IMR-90 (cell line): ENCODE data around the gene TMEM131L. TPM values are rescaled to one million over a fixed set of nuclear protein-coding genes. Genes with fewer than 3 reads are reported as not detected.

Source experiments
- ATAC-seq: fragments of 200-7000 bp; cut with Tn5 transposase; 2 replicates; pipeline ENCODE4 v1.9.1; 2020; ENCODE audit warnings: low read depth, mild to moderate bottlenecking, moderate library complexity
- BruUV-seq: library from RNA; stranded (reverse); fragments of 400-500 nt; replicated peaks from 2 replicates; lab custom pipeline; 2021; lab: Mats Ljungman, UMichigan
- CTCF ChIA-PET: fragments of 300-600 bp; formaldehyde crosslinking; extraction: SDS; loops from one replicate; lab custom pipeline; 2021; ENCODE audit warnings: antibody characterized with exemption; lab: Yijun Ruan, JAX
- POLR2A ChIA-PET: fragments of 300-600 bp; sonication (Branson Sonifier 250); formaldehyde crosslinking; loops from one replicate; lab custom pipeline; 2022; ENCODE audit warnings: antibody characterized with exemption; ENCODE audit not compliant: unreplicated experiment; lab: Charles Lee
- DNase-seq: peaks from one replicate; pipeline ENCODE4 v3.0.0; 2013
- H2AFZ ChIP-seq: replicated peaks from 2 replicates; pipeline ENCODE3; 2013; ENCODE audit warnings: low read length, mild to moderate bottlenecking; ENCODE audit not compliant: poor library complexity
- H2AK5ac ChIP-seq: 2 replicates; pipeline ENCODE4 v1.6.1; 2013; ENCODE audit warnings: low read depth, low read length, inconsistent platforms
- H2AK9ac ChIP-seq: replicated peaks from 2 replicates; pipeline ENCODE3; 2013; ENCODE audit warnings: mild to moderate bottlenecking, low read depth, low read length, moderate library complexity; ENCODE audit not compliant: poor library complexity
- H2BK120ac ChIP-seq: 2 replicates; pipeline ENCODE4 v1.6.1; 2013; ENCODE audit warnings: low read depth, low read length, inconsistent platforms
- H2BK15ac ChIP-seq: 3 replicates; pipeline ENCODE4 v1.6.1; 2013; ENCODE audit warnings: low read depth, low read length, inconsistent platforms
- H2BK20ac ChIP-seq: 2 replicates; pipeline ENCODE4 v1.6.1; 2013; ENCODE audit warnings: low read depth, mild to moderate bottlenecking, inconsistent platforms, low read length, moderate library complexity
- H2BK5ac ChIP-seq: 2 replicates; pipeline ENCODE4 v1.6.1; 2013; ENCODE audit warnings: mild to moderate bottlenecking, low read depth, low read length, inconsistent platforms; ENCODE audit not compliant: poor library complexity, severe bottlenecking
- H3K14ac ChIP-seq: replicated peaks from 2 replicates; pipeline ENCODE4 v1.6.1; 2013; ENCODE audit warnings: low read depth, low read length, inconsistent platforms
- H3K18ac ChIP-seq: 2 replicates; pipeline ENCODE4 v1.6.1; 2013; ENCODE audit warnings: low read depth, low read length, control low read depth
- H3K23ac ChIP-seq: 2 replicates; pipeline ENCODE4 v1.6.1; 2013; ENCODE audit warnings: low read depth, low read length, inconsistent platforms
- H3K27ac ChIP-seq: 2 replicates; pipeline ENCODE4 v1.5.1; 2013; ENCODE audit warnings: mild to moderate bottlenecking, control low read depth, low read length; ENCODE audit not compliant: insufficient read depth
- H3K27me3 ChIP-seq: 2 replicates; pipeline ENCODE4 v1.6.1; 2013; ENCODE audit warnings: low read length; ENCODE audit not compliant: control insufficient read depth, insufficient read depth
- H3K36me3 ChIP-seq: 2 replicates; pipeline ENCODE4 v1.6.1; 2013; ENCODE audit warnings: low read length, mixed read lengths; ENCODE audit not compliant: control insufficient read depth, insufficient read depth
- H3K4ac ChIP-seq: 2 replicates; pipeline ENCODE4 v1.6.1; 2013; ENCODE audit warnings: low read depth, low read length, inconsistent platforms
- H3K4me1 ChIP-seq: 2 replicates; pipeline ENCODE4 v1.6.1; 2013; ENCODE audit warnings: low read length, mixed read lengths; ENCODE audit not compliant: control insufficient read depth, insufficient read depth
- H3K4me2 ChIP-seq: 2 replicates; pipeline ENCODE4 v1.6.1; 2013; ENCODE audit warnings: low read depth, mild to moderate bottlenecking, control low read depth, low read length, moderate library complexity
- H3K4me3 ChIP-seq: 2 replicates; pipeline ENCODE4 v1.5.1; 2013; ENCODE audit warnings: low read depth, mild to moderate bottlenecking, control low read depth, low read length, moderate library complexity; ENCODE audit not compliant: insufficient read depth
- H3K56ac ChIP-seq: 2 replicates; pipeline ENCODE4 v1.6.1; 2013; ENCODE audit warnings: low read length, inconsistent platforms; ENCODE audit not compliant: insufficient read depth; ENCODE audit errors: extremely low read depth
- H3K79me1 ChIP-seq, 2 experiments: 2 replicates each; pipeline ENCODE4 v1.6.1; 2013; ENCODE audit warnings: low read length in 2 of 2, inconsistent platforms in 1 of 2, low read depth in 1 of 2
- H3K9ac ChIP-seq: 2 replicates; pipeline ENCODE4 v1.6.1; 2013; ENCODE audit warnings: low read depth, low read length, control low read depth
- H3K9me1 ChIP-seq: 2 replicates; pipeline ENCODE4 v1.6.1; 2013; ENCODE audit warnings: low read length, inconsistent platforms; ENCODE audit not compliant: insufficient read depth
- H3K9me3 ChIP-seq: 2 replicates; pipeline ENCODE4 v1.6.1; 2013; ENCODE audit warnings: low read length; ENCODE audit not compliant: control insufficient read depth, insufficient read depth
- H4K20me1 ChIP-seq: 2 replicates; pipeline ENCODE4 v1.6.1; 2013; ENCODE audit warnings: low read length, inconsistent platforms; ENCODE audit not compliant: insufficient read depth
- H4K5ac ChIP-seq: 2 replicates; pipeline ENCODE4 v1.6.1; 2013; ENCODE audit warnings: mild to moderate bottlenecking, low read depth, low read length, control low read depth
- H4K8ac ChIP-seq, 2 experiments: 2 replicates each; pipeline ENCODE4 v1.6.1; 2013; ENCODE audit warnings: low read depth in 2 of 2, low read length in 2 of 2, control low read depth in 1 of 2, inconsistent platforms in 1 of 2
- H4K91ac ChIP-seq: 2 replicates; pipeline ENCODE4 v1.6.1; 2013; ENCODE audit warnings: low read depth, low read length, inconsistent platforms; ENCODE audit not compliant: insufficient read depth
- BHLHE40 ChIP-seq: fragments of 150-350 bp; IDR thresholded peaks from 2 replicates; pipeline ENCODE4 v1.6.1; 2016; ENCODE audit warnings: mild to moderate bottlenecking, low read depth, low read length
- CEBPB ChIP-seq: IDR thresholded peaks from 2 replicates; pipeline ENCODE4 v1.6.1; 2012; ENCODE audit warnings: low read depth, low read length, improper control_type of control experiment
- CHD1 ChIP-seq: IDR thresholded peaks from 2 replicates; pipeline ENCODE4 v1.6.1; 2012; ENCODE audit warnings: low read depth, low read length, improper control_type of control experiment
- MXI1 ChIP-seq: IDR thresholded peaks from 2 replicates; pipeline ENCODE4 v1.6.1; 2012; ENCODE audit warnings: low read depth, mild to moderate bottlenecking, low read length, moderate library complexity, borderline replicate concordance
- NFE2L2 ChIP-seq: fragments of 150-350 bp; IDR thresholded peaks from 2 replicates; pipeline ENCODE4 v1.6.1; 2016; ENCODE audit warnings: low read depth, mild to moderate bottlenecking, low read length
- RAD21 ChIP-seq: IDR thresholded peaks from 2 replicates; pipeline ENCODE4 v1.6.1; 2012; ENCODE audit warnings: low read length, improper control_type of control experiment
- SMC3 ChIP-seq: fragments of 150-350 bp; IDR thresholded peaks from 2 replicates; pipeline ENCODE4 v1.6.1; 2016; ENCODE audit warnings: low read depth, mild to moderate bottlenecking, antibody characterized with exemption, low read length, moderate library complexity
- USF2 ChIP-seq: fragments of 150-350 bp; IDR thresholded peaks from 2 replicates; pipeline ENCODE4 v1.6.1; 2017; ENCODE audit warnings: mild to moderate bottlenecking, antibody characterized with exemption, low read length, low read depth
- WGBS, 2 experiments: methylation state at CpG; one replicate each; pipeline versions ENCODE4 v1.1.5 to v1.1.7; 2013; ENCODE audit warnings: missing lambda C conversion rate in 2 of 2; ENCODE audit not compliant: insufficient read length in 1 of 2; ENCODE audit errors: extremely low coverage in 2 of 2; 5-methylcytosine and 5-hydroxymethylcytosine counted together
- dilution Hi-C: fragments of 300-500 bp; cut with HindIII; formaldehyde crosslinking; loops from one replicate; pipeline ENCODE4 v1.14.3; 2018; ENCODE audit warnings: low sequenced_read_pairs; ENCODE audit not compliant: unreplicated experiment
- in situ Hi-C: fragments of 300-500 bp; cut with MboI; formaldehyde crosslinking; loops from 3 replicates; pipeline ENCODE4 v1.14.3; 2019; ENCODE audit warnings: low sequenced_read_pairs, inconsistent platforms, mixed read lengths
- intact Hi-C: fragments of 100-400 bp; cut with micrococcal nuclease; formaldehyde crosslinking; loops from 2 replicates; pipeline ENCODE4 v1.10.0; 2022
- polyA plus RNA-seq, 3 experiments: library from polyadenylated mRNA; depleted of rRNA; stranded (reverse); fragments of >200 nt; gene quantifications; 2 replicates each; pipeline ENCODE4 v1.2.3, GENCODE V29; 2012; ENCODE audit warnings: low replicate concordance in 1 of 3
- total RNA-seq: library from RNA; depleted of rRNA; stranded (reverse); fragments of >200 nt; gene quantifications from 2 replicates; pipeline ENCODE4 v1.2.3, GENCODE V29; 2012

The TMEM131L gene
- total and polyA plus RNA-seq, 2 of the 4 experiments (the other 2 are of a cell fraction), result 8.4 to 23.8 TPM

- no peaks in the 10 kb centered on the region for H3K4me1 ChIP-seq
- H3K27me3 ChIP-seq, result no peaks in the 10 kb centered on the region
- H3K36me3 ChIP-seq, result peaks cover 8% of the 10 kb centered on the region; the same call in 1 of the 2 replicates
- no peaks in the 10 kb centered on the region for H4K20me1 ChIP-seq
- H3K14ac ChIP-seq, result no peak overlapping the region
- no peak for ATAC-seq
- H3K4me2 ChIP-seq, result no peak overlapping the region
- no peak overlapping the region for H3K27ac ChIP-seq
- CTCF ChIA-PET, result no interaction called here
- H3K4ac ChIP-seq, result no peak overlapping the region
- peak overlapping the region; percentile 36 for H2AFZ ChIP-seq
- in situ Hi-C loops, result no loop called here
- H3K79me1 ChIP-seq, result no peaks in the 10 kb centered on the region
- H2AK9ac ChIP-seq, result peak overlapping the region; percentile 30
- TF ChIP-seq NFE2L2 (no peak), CEBPB (no peak), SMC3 (no peak), USF2 (no peak), CHD1 (no peak), BHLHE40 (no peak), MXI1 (no peak), RAD21 (no peak)
- no peak overlapping the region for H4K5ac ChIP-seq
- H2BK5ac ChIP-seq, result no peak overlapping the region
- intact Hi-C loops, result no loop called here
- no peak overlapping the region for H2BK15ac ChIP-seq
- H4K8ac ChIP-seq, result no peak overlapping the region
- H3K9me3 ChIP-seq, result peaks cover under 1% of the 10 kb centered on the region
- no peak for DNase-seq
- WGBS, 2 experiments, result 84% methylated on average over 16 of the region's 23 CpGs; no CpG with 5 or more reads in 1 of the 2 experiments
- no peak overlapping the region for H2BK120ac ChIP-seq
- H3K4me3 ChIP-seq, result no peak overlapping the region
- no peaks in the 10 kb centered on the region for H3K9me1 ChIP-seq
- H3K23ac ChIP-seq, result no peak overlapping the region
- no peak overlapping the region for H2BK20ac ChIP-seq
- H3K56ac ChIP-seq, result no peak overlapping the region
- H4K91ac ChIP-seq, result no peak overlapping the region
- dilution Hi-C loops, result no loop called here
- BruUV-seq, result no TSS peak
- no peak overlapping the region for H3K18ac ChIP-seq
- POLR2A ChIA-PET, result no interaction called here
- H3K9ac ChIP-seq, result no peak overlapping the region
- no peak overlapping the region for H2AK5ac ChIP-seq
These were observed 174.0 kb downstream of the TMEM131L start for GRCh38 chr4:153639833-153640802.
